GM12872 (cell line): ENCODE results near the gene APOBEC3G.

Experiments
- CTCF ChIP-seq: IDR thresholded peaks from 3 replicates; pipeline ENCODE4 v1.5.1; 2011; ENCODE audit warnings: low read depth, mild to moderate bottlenecking, low read length, moderate library complexity; ENCODE audit not compliant: insufficient read depth

APOBEC3G gene

DNA sequence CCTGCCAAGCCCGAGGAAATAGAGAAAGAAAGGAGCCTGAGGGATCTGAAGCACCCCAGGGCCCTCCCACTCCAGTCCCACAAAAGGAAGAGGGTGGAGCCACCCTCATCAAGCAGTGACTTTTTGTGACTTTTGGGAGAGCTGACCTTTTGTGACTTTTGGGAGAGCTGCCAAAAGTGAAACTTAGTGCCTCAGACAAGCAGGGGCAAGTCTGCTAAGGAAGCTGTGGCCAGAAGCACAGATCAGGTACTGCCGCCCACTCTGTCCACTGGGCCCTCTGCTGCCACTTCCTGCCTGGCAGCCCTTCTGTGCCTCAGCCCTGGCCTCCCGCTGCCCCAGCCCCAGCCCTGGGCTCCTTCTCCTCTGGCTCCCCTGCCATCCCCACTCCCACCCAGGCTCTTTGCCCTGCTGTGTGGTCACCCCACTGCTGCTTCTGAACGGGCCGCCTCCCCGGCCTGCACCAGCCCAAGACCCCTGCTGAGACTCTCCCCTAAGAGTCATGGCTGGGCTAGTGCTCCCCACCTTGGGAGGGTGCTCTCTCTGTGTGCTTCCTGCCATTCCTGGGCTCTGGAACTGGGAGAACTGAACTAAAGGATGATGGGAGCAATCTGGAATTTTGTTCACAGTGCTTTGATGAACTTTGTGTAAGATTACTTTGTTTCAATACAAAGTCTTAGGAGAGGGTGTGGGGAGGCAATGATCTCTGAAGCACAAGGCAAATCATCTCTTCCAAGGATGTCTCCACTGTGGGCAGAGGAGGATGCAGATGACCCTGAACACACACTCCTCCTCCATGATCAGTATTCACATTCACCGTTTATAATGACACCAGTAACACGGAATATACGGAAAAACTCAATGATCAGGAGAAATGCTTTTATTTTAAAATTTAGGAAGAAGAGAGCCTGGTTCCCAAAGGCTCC is 20.3 kb downstream of the APOBEC3G start, which contains the start of gene APOBEC3H:
APOBEC3H (plus strand) TSS at position 147 of the 923 bp plus-strand sequence. CDS start 3,035 bp downstream, outside the sequence.
- no peak for TF ChIP-seq CTCF

DNA sequence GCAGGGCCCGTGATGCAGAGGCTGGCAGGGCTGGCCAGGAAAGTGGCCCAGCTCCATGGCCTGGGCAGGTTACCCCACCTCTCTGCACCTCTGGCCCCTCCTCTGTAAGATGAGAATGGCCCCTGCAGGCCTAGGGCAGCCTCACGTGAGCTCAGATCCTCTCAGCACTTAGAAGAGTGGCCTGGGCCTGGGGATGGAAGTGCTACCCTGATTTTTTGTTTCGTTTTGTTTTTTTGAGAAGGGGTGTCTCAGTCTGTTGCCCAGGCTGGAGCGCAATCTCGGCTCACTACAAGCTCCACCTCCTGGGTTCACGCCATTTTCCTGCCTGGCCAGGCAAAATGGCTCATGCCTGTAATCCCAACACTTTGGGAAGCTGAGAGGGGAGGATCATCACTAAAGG is 21.0 kb downstream of the APOBEC3G start:
- no peak for TF ChIP-seq CTCF

- no peak for TF ChIP-seq CTCF
Observed at GRCh38 chr22:39098576-39098975, 21.5 kb downstream of the APOBEC3G start.

GRCh38 chr22:39101226-39101625 is 24.2 kb downstream of the APOBEC3G start:
- TF ChIP-seq CTCF: no peak

DNA sequence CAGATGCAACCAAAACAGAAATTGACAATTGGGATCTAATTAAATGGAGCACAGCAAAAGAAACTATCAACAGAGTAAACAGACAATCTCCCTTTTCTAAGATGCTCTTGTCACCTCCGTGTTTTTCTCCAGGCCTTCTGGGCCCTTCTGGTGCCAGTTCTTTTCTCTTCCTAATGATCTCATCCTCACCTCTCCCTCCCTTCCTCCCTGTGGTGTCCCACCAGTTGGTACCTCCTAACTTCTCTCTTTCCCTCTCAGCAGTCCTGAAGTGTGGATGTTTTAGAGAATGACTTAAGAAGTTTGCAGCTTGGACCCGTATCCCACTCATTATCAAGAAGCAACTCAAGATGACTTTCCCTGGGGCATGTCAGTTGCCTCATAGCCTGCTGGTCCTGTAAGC is 26.4 kb downstream of the APOBEC3G start:
- no peak for TF ChIP-seq CTCF

- no peak for TF ChIP-seq CTCF
Observed at GRCh38 chr22:39106326-39106725, 29.3 kb downstream of the APOBEC3G start.

DNA sequence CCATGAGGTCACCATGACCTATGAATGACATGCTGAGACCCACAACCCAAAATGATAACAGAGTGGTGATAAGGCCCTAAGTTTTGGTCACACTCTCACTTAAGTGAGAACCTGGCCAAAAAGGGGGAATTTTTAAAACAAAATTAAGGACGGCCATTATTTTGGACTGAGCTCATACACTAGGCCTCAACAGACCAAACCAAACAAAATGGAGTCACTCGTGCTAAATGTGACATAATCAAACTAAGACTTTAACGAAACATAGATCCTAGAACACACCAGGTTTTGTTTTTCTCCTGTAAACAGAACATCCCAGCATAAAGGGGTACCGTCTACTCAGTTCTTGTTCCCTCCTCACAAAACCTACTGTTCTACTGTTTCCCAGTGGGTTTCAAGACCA is 31.4 kb downstream of the APOBEC3G start:
- no peak for TF ChIP-seq CTCF
